IMR-90 (cell line): ENCODE results near the gene CGREF1. TPM values are rescaled to one million over a fixed set of nuclear protein-coding genes. Genes with fewer than 3 reads are reported as not detected.

Source experiments
- ATAC-seq: fragments of 200-7000 bp; cut with Tn5 transposase; 2 replicates; pipeline ENCODE4 v1.9.1; 2020; ENCODE audit warnings: low read depth, mild to moderate bottlenecking, moderate library complexity
- BruUV-seq: library from RNA; stranded (reverse); fragments of 400-500 nt; replicated peaks from 2 replicates; lab custom pipeline; 2021; lab: Mats Ljungman, UMichigan
- CTCF ChIA-PET: fragments of 300-600 bp; formaldehyde crosslinking; extraction: SDS; loops from one replicate; lab custom pipeline; 2021; ENCODE audit warnings: antibody characterized with exemption; lab: Yijun Ruan, JAX
- POLR2A ChIA-PET: fragments of 300-600 bp; sonication (Branson Sonifier 250); formaldehyde crosslinking; loops from one replicate; lab custom pipeline; 2022; ENCODE audit warnings: antibody characterized with exemption; ENCODE audit not compliant: unreplicated experiment; lab: Charles Lee
- DNase-seq: peaks from one replicate; pipeline ENCODE4 v3.0.0; 2013
- H2AFZ ChIP-seq: replicated peaks from 2 replicates; pipeline ENCODE3; 2013; ENCODE audit warnings: low read length, mild to moderate bottlenecking; ENCODE audit not compliant: poor library complexity
- H2AK5ac ChIP-seq: 2 replicates; pipeline ENCODE4 v1.6.1; 2013; ENCODE audit warnings: low read depth, low read length, inconsistent platforms
- H2AK9ac ChIP-seq: replicated peaks from 2 replicates; pipeline ENCODE3; 2013; ENCODE audit warnings: mild to moderate bottlenecking, low read depth, low read length, moderate library complexity; ENCODE audit not compliant: poor library complexity
- H2BK120ac ChIP-seq: 2 replicates; pipeline ENCODE4 v1.6.1; 2013; ENCODE audit warnings: low read depth, low read length, inconsistent platforms
- H2BK15ac ChIP-seq: 3 replicates; pipeline ENCODE4 v1.6.1; 2013; ENCODE audit warnings: low read depth, low read length, inconsistent platforms
- H2BK20ac ChIP-seq: 2 replicates; pipeline ENCODE4 v1.6.1; 2013; ENCODE audit warnings: low read depth, mild to moderate bottlenecking, inconsistent platforms, low read length, moderate library complexity
- H2BK5ac ChIP-seq: 2 replicates; pipeline ENCODE4 v1.6.1; 2013; ENCODE audit warnings: mild to moderate bottlenecking, low read depth, low read length, inconsistent platforms; ENCODE audit not compliant: poor library complexity, severe bottlenecking
- H3K14ac ChIP-seq: replicated peaks from 2 replicates; pipeline ENCODE4 v1.6.1; 2013; ENCODE audit warnings: low read depth, low read length, inconsistent platforms
- H3K18ac ChIP-seq: 2 replicates; pipeline ENCODE4 v1.6.1; 2013; ENCODE audit warnings: low read depth, low read length, control low read depth
- H3K23ac ChIP-seq: 2 replicates; pipeline ENCODE4 v1.6.1; 2013; ENCODE audit warnings: low read depth, low read length, inconsistent platforms
- H3K27ac ChIP-seq: 2 replicates; pipeline ENCODE4 v1.5.1; 2013; ENCODE audit warnings: mild to moderate bottlenecking, control low read depth, low read length; ENCODE audit not compliant: insufficient read depth
- H3K27me3 ChIP-seq: 2 replicates; pipeline ENCODE4 v1.6.1; 2013; ENCODE audit warnings: low read length; ENCODE audit not compliant: control insufficient read depth, insufficient read depth
- H3K36me3 ChIP-seq: 2 replicates; pipeline ENCODE4 v1.6.1; 2013; ENCODE audit warnings: low read length, mixed read lengths; ENCODE audit not compliant: control insufficient read depth, insufficient read depth
- H3K4ac ChIP-seq: 2 replicates; pipeline ENCODE4 v1.6.1; 2013; ENCODE audit warnings: low read depth, low read length, inconsistent platforms
- H3K4me1 ChIP-seq: 2 replicates; pipeline ENCODE4 v1.6.1; 2013; ENCODE audit warnings: low read length, mixed read lengths; ENCODE audit not compliant: control insufficient read depth, insufficient read depth
- H3K4me2 ChIP-seq: 2 replicates; pipeline ENCODE4 v1.6.1; 2013; ENCODE audit warnings: low read depth, mild to moderate bottlenecking, control low read depth, low read length, moderate library complexity
- H3K4me3 ChIP-seq: 2 replicates; pipeline ENCODE4 v1.5.1; 2013; ENCODE audit warnings: low read depth, mild to moderate bottlenecking, control low read depth, low read length, moderate library complexity; ENCODE audit not compliant: insufficient read depth
- H3K56ac ChIP-seq: 2 replicates; pipeline ENCODE4 v1.6.1; 2013; ENCODE audit warnings: low read length, inconsistent platforms; ENCODE audit not compliant: insufficient read depth; ENCODE audit errors: extremely low read depth
- H3K79me1 ChIP-seq, 2 experiments: 2 replicates each; pipeline ENCODE4 v1.6.1; 2013; ENCODE audit warnings: low read length in 2 of 2, inconsistent platforms in 1 of 2, low read depth in 1 of 2
- H3K9ac ChIP-seq: 2 replicates; pipeline ENCODE4 v1.6.1; 2013; ENCODE audit warnings: low read depth, low read length, control low read depth
- H3K9me1 ChIP-seq: 2 replicates; pipeline ENCODE4 v1.6.1; 2013; ENCODE audit warnings: low read length, inconsistent platforms; ENCODE audit not compliant: insufficient read depth
- H3K9me3 ChIP-seq: 2 replicates; pipeline ENCODE4 v1.6.1; 2013; ENCODE audit warnings: low read length; ENCODE audit not compliant: control insufficient read depth, insufficient read depth
- H4K20me1 ChIP-seq: 2 replicates; pipeline ENCODE4 v1.6.1; 2013; ENCODE audit warnings: low read length, inconsistent platforms; ENCODE audit not compliant: insufficient read depth
- H4K5ac ChIP-seq: 2 replicates; pipeline ENCODE4 v1.6.1; 2013; ENCODE audit warnings: mild to moderate bottlenecking, low read depth, low read length, control low read depth
- H4K8ac ChIP-seq, 2 experiments: 2 replicates each; pipeline ENCODE4 v1.6.1; 2013; ENCODE audit warnings: low read depth in 2 of 2, low read length in 2 of 2, control low read depth in 1 of 2, inconsistent platforms in 1 of 2
- H4K91ac ChIP-seq: 2 replicates; pipeline ENCODE4 v1.6.1; 2013; ENCODE audit warnings: low read depth, low read length, inconsistent platforms; ENCODE audit not compliant: insufficient read depth
- FOS ChIP-seq: fragments of 150-350 bp; IDR thresholded peaks from 2 replicates; pipeline ENCODE4 v1.6.1; 2016; ENCODE audit warnings: low read depth, low read length
- RAD21 ChIP-seq: IDR thresholded peaks from 2 replicates; pipeline ENCODE4 v1.6.1; 2012; ENCODE audit warnings: low read length, improper control_type of control experiment
- SMC3 ChIP-seq: fragments of 150-350 bp; IDR thresholded peaks from 2 replicates; pipeline ENCODE4 v1.6.1; 2016; ENCODE audit warnings: low read depth, mild to moderate bottlenecking, antibody characterized with exemption, low read length, moderate library complexity
- WGBS, 2 experiments: methylation state at CpG; one replicate each; pipeline versions ENCODE4 v1.1.5 to v1.1.7; 2013; ENCODE audit warnings: missing lambda C conversion rate in 2 of 2; ENCODE audit not compliant: insufficient read length in 1 of 2; ENCODE audit errors: extremely low coverage in 2 of 2; 5-methylcytosine and 5-hydroxymethylcytosine counted together
- dilution Hi-C: fragments of 300-500 bp; cut with HindIII; formaldehyde crosslinking; loops from one replicate; pipeline ENCODE4 v1.14.3; 2018; ENCODE audit warnings: low sequenced_read_pairs; ENCODE audit not compliant: unreplicated experiment
- in situ Hi-C: fragments of 300-500 bp; cut with MboI; formaldehyde crosslinking; loops from 3 replicates; pipeline ENCODE4 v1.14.3; 2019; ENCODE audit warnings: low sequenced_read_pairs, inconsistent platforms, mixed read lengths
- intact Hi-C: fragments of 100-400 bp; cut with micrococcal nuclease; formaldehyde crosslinking; loops from 2 replicates; pipeline ENCODE4 v1.10.0; 2022
- polyA plus RNA-seq, 3 experiments: library from polyadenylated mRNA; depleted of rRNA; stranded (reverse); fragments of >200 nt; gene quantifications; 2 replicates each; pipeline ENCODE4 v1.2.3, GENCODE V29; 2012; ENCODE audit warnings: low replicate concordance in 1 of 3
- total RNA-seq: library from RNA; depleted of rRNA; stranded (reverse); fragments of >200 nt; gene quantifications from 2 replicates; pipeline ENCODE4 v1.2.3, GENCODE V29; 2012
- TF ChIP-seq, protein P1 (sequence below): fragments of 150-350 bp; IDR thresholded peaks from 2 replicates; pipeline ENCODE4 v1.6.1; 2017; ENCODE audit warnings: mild to moderate bottlenecking, antibody characterized with exemption, low read length, low read depth

Gene CGREF1
- total and polyA plus RNA-seq, 2 of the 4 experiments (the other 2 are of a cell fraction), result 0.54 to 1.3 TPM

DNA sequence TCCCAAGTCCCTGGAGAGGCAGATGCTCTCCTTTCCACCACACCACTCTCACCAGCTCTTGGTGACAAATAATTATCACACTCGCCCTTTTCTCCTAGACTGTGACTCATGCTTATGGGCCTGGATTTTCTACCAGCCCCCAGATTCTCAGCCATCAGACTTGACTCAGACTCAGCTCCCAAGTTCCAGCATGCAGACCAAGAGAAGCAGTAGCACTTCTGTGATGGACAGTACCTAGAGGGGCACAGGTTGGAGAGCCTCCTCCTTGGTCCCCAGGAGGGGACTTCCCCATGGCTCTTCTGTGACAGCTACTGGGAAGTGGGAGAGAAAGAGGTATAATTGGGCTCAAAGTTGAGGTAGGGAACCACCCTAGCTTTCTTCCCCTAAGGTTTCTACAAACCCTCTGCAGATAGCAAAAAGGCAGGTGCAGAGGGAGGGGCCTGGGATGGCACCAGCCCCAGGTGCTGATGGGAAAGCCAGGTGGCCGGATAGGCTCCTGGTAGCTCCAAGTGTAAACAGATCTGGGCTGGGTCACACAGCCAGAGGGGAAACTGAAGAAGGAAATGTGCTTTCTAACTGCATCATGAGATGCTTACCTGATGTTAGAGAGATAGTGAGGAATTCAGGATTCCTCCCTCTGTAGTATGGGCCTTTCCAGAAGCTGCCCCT lies 34.0 kb upstream of the CGREF1 start:
- TF ChIP-seq RAD21 (no peak), SMC3 (no peak), FOS (peak; percentile 29; the same call in 1 of the 2 replicates)
- TF ChIP-seq, protein P1, sequence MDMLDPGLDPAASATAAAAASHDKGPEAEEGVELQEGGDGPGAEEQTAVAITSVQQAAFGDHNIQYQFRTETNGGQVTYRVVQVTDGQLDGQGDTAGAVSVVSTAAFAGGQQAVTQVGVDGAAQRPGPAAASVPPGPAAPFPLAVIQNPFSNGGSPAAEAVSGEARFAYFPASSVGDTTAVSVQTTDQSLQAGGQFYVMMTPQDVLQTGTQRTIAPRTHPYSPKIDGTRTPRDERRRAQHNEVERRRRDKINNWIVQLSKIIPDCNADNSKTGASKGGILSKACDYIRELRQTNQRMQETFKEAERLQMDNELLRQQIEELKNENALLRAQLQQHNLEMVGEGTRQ, result no peak
- Histone ChIP-seq H3K18ac (no peak overlapping the region), H3K56ac (no peak overlapping the region), H4K91ac (no peak overlapping the region), H2BK5ac (no peak overlapping the region), H2BK120ac (no peak overlapping the region), H3K79me1 (no peaks in the 10 kb centered on the region), H3K4me2 (no peak overlapping the region), H2AK9ac (no peak overlapping the region), H2BK15ac (no peak overlapping the region), H3K4me1 (no peaks in the 10 kb centered on the region), H2AK5ac (no peak overlapping the region), H3K36me3 (no peaks in the 10 kb centered on the region), H4K20me1 (no peaks in the 10 kb centered on the region; the same call in 1 of the 2 replicates), H3K27me3 (peaks cover 35% of the 10 kb centered on the region), H3K9ac (no peak overlapping the region), H3K27ac (no peak overlapping the region), H3K4ac (no peak overlapping the region), H3K9me1 (no peaks in the 10 kb centered on the region; the same call in 1 of the 2 replicates), H3K14ac (no peak overlapping the region), H4K8ac (no peak overlapping the region), H3K4me3 (no peak overlapping the region), H2BK20ac (no peak overlapping the region), H3K9me3 (no peaks in the 10 kb centered on the region), H4K5ac (no peak overlapping the region), H3K23ac (no peak overlapping the region), H2AFZ (no peak overlapping the region)
- intact Hi-C loops (no loop called here), dilution Hi-C loops (no loop called here), in situ Hi-C loops (no loop called here)
- POLR2A ChIA-PET, result no interaction called here
- CTCF ChIA-PET, result no interaction called here
- no TSS peak for BruUV-seq
- 33% methylated on average over 1 of the region's 2 CpGs; no CpG with 5 or more reads in 1 of the 2 experiments for WGBS, 2 experiments
- peak; percentile 54 for ATAC-seq
- peak; percentile 48 for DNase-seq
